Measurements from ENCODE around the gene NPAS2. TPM values are rescaled to one million over a fixed set of nuclear protein-coding genes. Genes with fewer than 3 reads are reported as not detected.

NPAS2 gene
- total RNA-seq, 1 donor: 8.7 TPM

- H3K79me2 ChIP-seq (ENCODE audit: insufficient read depth, low read length): no peaks in the 10 kb centered on the region
- no peaks in the 10 kb centered on the region for H3K36me3 ChIP-seq (ENCODE audit: insufficient read depth, low read length)
- H4K20me1 ChIP-seq (ENCODE audit: insufficient read depth, low read length): no peaks in the 10 kb centered on the region
- H3K27me3 ChIP-seq (ENCODE audit: insufficient read depth, low read length): no peaks in the 10 kb centered on the region
- H3K9me3 ChIP-seq (ENCODE audit: low read depth, low read length): no peaks in the 10 kb centered on the region
- H3K4me1 ChIP-seq (ENCODE audit: insufficient read depth, low read length): peaks cover 10% of the 10 kb centered on the region
- DNase-seq (ENCODE audit: insufficient read length, low spot score, missing footprints): no peak
- no peak overlapping the region for H3K27ac ChIP-seq (ENCODE audit: low read depth, low read length)
- no peak overlapping the region for H2AFZ ChIP-seq (ENCODE audit: low read length)
- no peak for TF ChIP-seq CTCF (IDR thresholded peaks at IDR 0.05; ENCODE audit: extremely low read depth, low read depth, low read length)
- H3K4me3 ChIP-seq (ENCODE audit: insufficient read depth, low read length): no peak overlapping the region
- no peak overlapping the region for H3K4me2 ChIP-seq (ENCODE audit: insufficient read depth, low read length)
Measured at GRCh38 chr2:100921685-100922161, 101.8 kb downstream of the NPAS2 start.

DNA sequence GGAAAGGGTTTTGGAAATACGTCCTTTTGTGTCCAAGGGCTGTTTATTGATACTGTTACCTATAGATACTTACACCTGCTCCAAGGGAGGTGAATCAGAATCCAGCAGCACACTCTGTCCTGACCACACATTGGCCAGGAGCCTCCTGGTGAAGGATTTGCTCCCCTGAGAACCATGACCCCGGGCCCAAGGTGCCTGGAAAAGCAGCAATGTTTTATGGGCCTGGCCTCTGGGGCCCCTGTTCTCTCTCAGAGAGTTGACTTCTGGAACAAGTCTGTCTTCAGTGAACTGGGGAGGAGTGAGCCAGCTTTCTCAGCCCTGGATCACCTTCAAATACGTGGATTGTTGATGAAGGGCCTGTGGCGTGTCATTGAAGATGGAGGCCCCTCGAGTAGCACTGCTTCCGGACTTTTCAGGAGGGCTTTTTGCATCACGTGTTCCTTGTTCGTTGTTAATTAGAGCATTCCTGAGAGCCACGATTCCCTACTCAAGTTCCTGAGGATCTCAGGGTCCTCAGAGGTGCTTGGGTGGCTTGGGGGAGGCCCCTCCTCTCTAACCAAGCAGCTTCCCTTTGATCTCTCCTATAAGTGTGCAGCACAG lies 103.6 kb downstream of the NPAS2 start:
- no peak for TF ChIP-seq CTCF (IDR thresholded peaks at IDR 0.05; ENCODE audit: extremely low read depth, low read depth, low read length)
- peak; percentile 54 for DNase-seq (ENCODE audit: insufficient read length, low spot score, missing footprints)
- peak overlapping the region; percentile 52 for H3K27ac ChIP-seq (ENCODE audit: low read depth, low read length)
- H3K4me1 ChIP-seq (ENCODE audit: insufficient read depth, low read length): peaks cover 10% of the 10 kb centered on the region
- no peak overlapping the region for H3K4me2 ChIP-seq (ENCODE audit: insufficient read depth, low read length)
- no peaks in the 10 kb centered on the region for H4K20me1 ChIP-seq (ENCODE audit: insufficient read depth, low read length)
- H2AFZ ChIP-seq (ENCODE audit: low read length): no peak overlapping the region
- no peak overlapping the region for H3K4me3 ChIP-seq (ENCODE audit: insufficient read depth, low read length)
- H3K9me3 ChIP-seq (ENCODE audit: low read depth, low read length): no peaks in the 10 kb centered on the region
- no peaks in the 10 kb centered on the region for H3K27me3 ChIP-seq (ENCODE audit: insufficient read depth, low read length)
- H3K79me2 ChIP-seq (ENCODE audit: insufficient read depth, low read length): no peaks in the 10 kb centered on the region
- H3K36me3 ChIP-seq (ENCODE audit: insufficient read depth, low read length): no peaks in the 10 kb centered on the region

- H3K27me3 ChIP-seq (ENCODE audit: insufficient read depth, low read length): no peaks in the 10 kb centered on the region
- H2AFZ ChIP-seq (ENCODE audit: low read length): peak overlapping the region; percentile 43
- no peak for TF ChIP-seq CTCF (IDR thresholded peaks at IDR 0.05; ENCODE audit: extremely low read depth, low read depth, low read length)
- no peaks in the 10 kb centered on the region for H3K9me3 ChIP-seq (ENCODE audit: low read depth, low read length)
- peak overlapping the region; percentile 52 for H3K27ac ChIP-seq (ENCODE audit: low read depth, low read length)
- H3K79me2 ChIP-seq (ENCODE audit: insufficient read depth, low read length): no peaks in the 10 kb centered on the region
- H3K4me2 ChIP-seq (ENCODE audit: insufficient read depth, low read length): peak overlapping the region; percentile 52
- H3K4me3 ChIP-seq (ENCODE audit: insufficient read depth, low read length): peak overlapping the region; percentile 17
- H4K20me1 ChIP-seq (ENCODE audit: insufficient read depth, low read length): no peaks in the 10 kb centered on the region
- peaks cover 10% of the 10 kb centered on the region for H3K4me1 ChIP-seq (ENCODE audit: insufficient read depth, low read length)
- no peaks in the 10 kb centered on the region for H3K36me3 ChIP-seq (ENCODE audit: insufficient read depth, low read length)
- DNase-seq (ENCODE audit: insufficient read length, low spot score, missing footprints): no peak
Measured at GRCh38 chr2:100924122-100924519, 104.2 kb downstream of the NPAS2 start.

GRCh38 chr2:100924520-100925451 lies 104.8 kb downstream of the NPAS2 start:
- Histone ChIP-seq H4K20me1 (ENCODE audit: insufficient read depth, low read length) (no peaks in the 10 kb centered on the region), H3K27me3 (ENCODE audit: insufficient read depth, low read length) (no peaks in the 10 kb centered on the region), H2AFZ (ENCODE audit: low read length) (peak overlapping the region; percentile 53), H3K36me3 (ENCODE audit: insufficient read depth, low read length) (no peaks in the 10 kb centered on the region), H3K4me3 (ENCODE audit: insufficient read depth, low read length) (peak overlapping the region; percentile 17), H3K79me2 (ENCODE audit: insufficient read depth, low read length) (no peaks in the 10 kb centered on the region), H3K4me1 (ENCODE audit: insufficient read depth, low read length) (peaks cover 10% of the 10 kb centered on the region), H3K27ac (ENCODE audit: low read depth, low read length) (peak overlapping the region; percentile 52), H3K9me3 (ENCODE audit: low read depth, low read length) (no peaks in the 10 kb centered on the region), H3K4me2 (ENCODE audit: insufficient read depth, low read length) (peak overlapping the region; percentile 52)
- no peak for TF ChIP-seq CTCF (IDR thresholded peaks at IDR 0.05; ENCODE audit: extremely low read depth, low read depth, low read length)
- DNase-seq (ENCODE audit: insufficient read length, low spot score, missing footprints): peak; percentile 90

Data from osteoblast (primary cell).